ENCODE measurements around the gene GNB1L.

DNA sequence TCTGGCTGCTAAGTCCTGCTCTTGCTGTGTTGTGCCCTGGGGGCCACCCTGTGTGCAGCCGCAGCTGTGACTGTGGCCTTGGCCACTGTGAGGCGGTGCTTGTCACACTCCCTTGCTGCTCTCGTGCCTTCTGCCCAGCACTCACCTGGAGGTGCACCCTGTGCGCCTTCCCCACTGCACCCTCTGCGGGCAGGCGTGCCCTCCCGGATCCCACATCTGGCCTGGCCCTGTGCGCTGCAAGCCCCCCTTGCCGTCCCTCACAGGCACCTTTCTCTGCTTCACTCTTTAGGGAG is 66.9 kb downstream of the GNB1L start:
- TF ChIP-seq, protein P1, sequence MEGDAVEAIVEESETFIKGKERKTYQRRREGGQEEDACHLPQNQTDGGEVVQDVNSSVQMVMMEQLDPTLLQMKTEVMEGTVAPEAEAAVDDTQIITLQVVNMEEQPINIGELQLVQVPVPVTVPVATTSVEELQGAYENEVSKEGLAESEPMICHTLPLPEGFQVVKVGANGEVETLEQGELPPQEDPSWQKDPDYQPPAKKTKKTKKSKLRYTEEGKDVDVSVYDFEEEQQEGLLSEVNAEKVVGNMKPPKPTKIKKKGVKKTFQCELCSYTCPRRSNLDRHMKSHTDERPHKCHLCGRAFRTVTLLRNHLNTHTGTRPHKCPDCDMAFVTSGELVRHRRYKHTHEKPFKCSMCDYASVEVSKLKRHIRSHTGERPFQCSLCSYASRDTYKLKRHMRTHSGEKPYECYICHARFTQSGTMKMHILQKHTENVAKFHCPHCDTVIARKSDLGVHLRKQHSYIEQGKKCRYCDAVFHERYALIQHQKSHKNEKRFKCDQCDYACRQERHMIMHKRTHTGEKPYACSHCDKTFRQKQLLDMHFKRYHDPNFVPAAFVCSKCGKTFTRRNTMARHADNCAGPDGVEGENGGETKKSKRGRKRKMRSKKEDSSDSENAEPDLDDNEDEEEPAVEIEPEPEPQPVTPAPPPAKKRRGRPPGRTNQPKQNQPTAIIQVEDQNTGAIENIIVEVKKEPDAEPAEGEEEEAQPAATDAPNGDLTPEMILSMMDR (IDR thresholded peaks at IDR 0.05) = no peak
- TF ChIP-seq EP300 (IDR thresholded peaks at IDR 0.05) = no peak

Data from gastroesophageal sphincter (tissue), 3 donors.